PC-3 (cell line): ENCODE data around the gene CEP128. TPM values are rescaled to one million over a fixed set of nuclear protein-coding genes. Genes with fewer than 3 reads are reported as not detected.

ENCODE experiments used
- ATAC-seq: fragments of 200-7000 bp; cut with Tn5 transposase; 2 replicates; pipeline ENCODE4 v1.9.1; 2020; ENCODE audit warnings: mild to moderate bottlenecking, moderate library complexity
- BruUV-seq: library from RNA; stranded (reverse); fragments of 400-500 nt; replicated peaks from 2 replicates; lab custom pipeline; 2021; lab: Mats Ljungman, UMichigan
- CTCF ChIA-PET: fragments of 300-600 bp; sonication (Branson Sonifier 250); formaldehyde crosslinking; loops from one replicate; lab custom pipeline; 2022; ENCODE audit warnings: antibody characterized with exemption; lab: Charles Lee
- POLR2A ChIA-PET: fragments of 300-600 bp; sonication (Branson Sonifier 250); formaldehyde crosslinking; loops from one replicate; lab custom pipeline; 2022; ENCODE audit warnings: antibody characterized with exemption; ENCODE audit not compliant: unreplicated experiment; lab: Charles Lee
- DNase-seq: peaks from one replicate; pipeline ENCODE4 v3.0.0-alpha.2; 2015
- H2AFZ ChIP-seq: fragments of 300-600 bp; sonication (generic); 2 replicates; pipeline ENCODE4 v1.6.0; 2016; ENCODE audit warnings: antibody characterized with exemption, low read length
- H3F3A ChIP-seq: fragments of 300-600 bp; sonication (generic); one replicate; pipeline ENCODE4 v1.6.0; 2017; ENCODE audit warnings: antibody characterized with exemption, low read length, control low read depth, mild to moderate bottlenecking; ENCODE audit not compliant: unreplicated experiment
- H3K27ac ChIP-seq: fragments of 300-600 bp; sonication (generic); 2 replicates; pipeline ENCODE4 v1.5.1; 2016; ENCODE audit warnings: mild to moderate bottlenecking, low read length
- H3K27me3 ChIP-seq: fragments of 300-600 bp; sonication (generic); 2 replicates; pipeline ENCODE4 v1.6.1; 2016; ENCODE audit warnings: low read length, mixed read lengths
- H3K36me3 ChIP-seq: fragments of 300-600 bp; sonication (generic); 2 replicates; pipeline ENCODE4 v1.6.1; 2016; ENCODE audit warnings: low read depth, mixed run types, low read length, mixed read lengths
- H3K4me1 ChIP-seq: fragments of 300-600 bp; sonication (generic); 2 replicates; pipeline ENCODE4 v1.5.1; 2016; ENCODE audit warnings: low read length; ENCODE audit not compliant: insufficient read depth
- H3K4me2 ChIP-seq: fragments of 300-600 bp; sonication (generic); 2 replicates; pipeline ENCODE4 v1.6.0; 2016; ENCODE audit warnings: low read length
- H3K4me3 ChIP-seq: fragments of 300-600 bp; sonication (generic); 2 replicates; pipeline ENCODE4 v1.5.1; 2016; ENCODE audit warnings: mild to moderate bottlenecking, low read length, mixed read lengths
- H3K79me2 ChIP-seq: fragments of 300-600 bp; sonication (generic); 2 replicates; pipeline ENCODE4 v1.6.1; 2017; ENCODE audit warnings: low read length, mixed read lengths
- H3K9ac ChIP-seq: fragments of 300-600 bp; sonication (generic); 2 replicates; pipeline ENCODE4 v1.6.0; 2016; ENCODE audit warnings: mild to moderate bottlenecking, low read length
- H3K9me2 ChIP-seq: fragments of 300-600 bp; sonication (generic); replicated peaks from 2 replicates; pipeline ENCODE4 v1.6.1; 2016; ENCODE audit warnings: mixed run types, low read length, mixed read lengths
- H3K9me3 ChIP-seq: fragments of 300-600 bp; sonication (generic); 2 replicates; pipeline ENCODE4 v1.6.1; 2016; ENCODE audit warnings: low read length, mixed read lengths
- H4K20me1 ChIP-seq: fragments of 300-600 bp; sonication (generic); 2 replicates; pipeline ENCODE4 v1.6.1; 2016; ENCODE audit warnings: low read length, mixed read lengths
- EZH2 ChIP-seq: fragments of 300-600 bp; sonication (generic); IDR thresholded peaks from one replicate; pipeline ENCODE4 v1.6.1; 2017; ENCODE audit warnings: antibody characterized with exemption, mild to moderate bottlenecking, low read length; ENCODE audit not compliant: unreplicated experiment
- EZH2phosphoT487 ChIP-seq: fragments of 300-600 bp; sonication (generic); IDR thresholded peaks from 2 replicates; pipeline ENCODE4 v1.6.1; 2018; ENCODE audit warnings: mild to moderate bottlenecking, antibody characterized with exemption, low read length, borderline replicate concordance
- intact Hi-C: fragments of 100-400 bp; cut with micrococcal nuclease; formaldehyde crosslinking; loops from 2 replicates; pipeline ENCODE4 v1.9.0; 2023
- total RNA-seq: library from RNA; depleted of rRNA; stranded (reverse); fragments of >200 nt; gene quantifications from 2 replicates; pipeline ENCODE4 v1.2.3, GENCODE V29; 2014
- TF ChIP-seq, protein P1 (sequence below): fragments of 300-600 bp; sonication (generic); conservative IDR thresholded peaks from 2 replicates; pipeline ENCODE4 v1.5.1; 2017; ENCODE audit warnings: antibody characterized with exemption, low read depth, mild to moderate bottlenecking, low read length

Gene CEP128
- total RNA-seq, 1 experiment from 2014 or later: 11.6 TPM

GRCh38 chr14:80839743-80840142, 101.8 kb downstream of the CEP128 start:
- Histone ChIP-seq H3K4me3 (no peak overlapping the region), H3K27me3 (no peaks in the 10 kb centered on the region), H3K27ac (no peak overlapping the region), H3K9ac (no peak overlapping the region), H3K9me3 (no peaks in the 10 kb centered on the region), H3K4me2 (no peak overlapping the region), H3K9me2 (no peaks in the 10 kb centered on the region), H2AFZ (no peak overlapping the region), H3K79me2 (no peaks in the 10 kb centered on the region), H3F3A (no peaks in the 10 kb centered on the region), H3K36me3 (peaks cover 4% of the 10 kb centered on the region; the same call in 1 of the 2 replicates), H3K4me1 (peaks cover 13% of the 10 kb centered on the region), H4K20me1 (no peaks in the 10 kb centered on the region)
- ATAC-seq: no peak
- intact Hi-C loops: loop anchor here (10.0 kb wide), 1 partner anchor 485 kb away; no protein-coding TSS in a partner anchor
- DNase-seq: no peak
- ChIA-PET POLR2A (no interaction called here), CTCF (no interaction called here)
- TF ChIP-seq EZH2 (no peak), EZH2phosphoT487 (no peak)
- TF ChIP-seq, protein P1, sequence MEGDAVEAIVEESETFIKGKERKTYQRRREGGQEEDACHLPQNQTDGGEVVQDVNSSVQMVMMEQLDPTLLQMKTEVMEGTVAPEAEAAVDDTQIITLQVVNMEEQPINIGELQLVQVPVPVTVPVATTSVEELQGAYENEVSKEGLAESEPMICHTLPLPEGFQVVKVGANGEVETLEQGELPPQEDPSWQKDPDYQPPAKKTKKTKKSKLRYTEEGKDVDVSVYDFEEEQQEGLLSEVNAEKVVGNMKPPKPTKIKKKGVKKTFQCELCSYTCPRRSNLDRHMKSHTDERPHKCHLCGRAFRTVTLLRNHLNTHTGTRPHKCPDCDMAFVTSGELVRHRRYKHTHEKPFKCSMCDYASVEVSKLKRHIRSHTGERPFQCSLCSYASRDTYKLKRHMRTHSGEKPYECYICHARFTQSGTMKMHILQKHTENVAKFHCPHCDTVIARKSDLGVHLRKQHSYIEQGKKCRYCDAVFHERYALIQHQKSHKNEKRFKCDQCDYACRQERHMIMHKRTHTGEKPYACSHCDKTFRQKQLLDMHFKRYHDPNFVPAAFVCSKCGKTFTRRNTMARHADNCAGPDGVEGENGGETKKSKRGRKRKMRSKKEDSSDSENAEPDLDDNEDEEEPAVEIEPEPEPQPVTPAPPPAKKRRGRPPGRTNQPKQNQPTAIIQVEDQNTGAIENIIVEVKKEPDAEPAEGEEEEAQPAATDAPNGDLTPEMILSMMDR: no peak
- no TSS peak for BruUV-seq

DNA sequence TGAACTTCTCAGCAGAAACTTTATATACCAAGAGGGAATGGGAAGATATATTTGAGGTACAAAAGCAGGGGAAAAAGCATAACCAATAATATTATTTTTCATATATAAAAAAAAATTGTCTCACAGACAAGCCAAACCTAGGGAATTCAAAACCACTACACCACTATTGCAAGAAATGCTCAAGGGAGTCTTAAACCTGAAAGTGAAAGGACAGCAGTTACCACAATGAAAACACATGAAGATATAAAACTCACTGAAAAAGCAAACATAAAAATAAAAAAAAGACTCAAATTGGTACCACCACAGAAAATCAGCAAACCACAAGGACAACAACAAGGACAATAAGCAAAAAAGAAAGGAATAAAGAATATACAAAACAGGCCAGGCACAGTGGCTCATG, 131.9 kb downstream of the CEP128 start:
- CTCF ChIA-PET: no interaction called here
- H3K4me2 ChIP-seq: no peak overlapping the region

GRCh38 chr14:80805136-80805535, 136.4 kb downstream of the CEP128 start:
- DNase-seq (peak; percentile 49), ATAC-seq (peak; percentile 87)
- no TSS peak for BruUV-seq
- Histone ChIP-seq H3K4me1 (peaks cover 11% of the 10 kb centered on the region; the same call in 1 of the 2 replicates), H4K20me1 (no peaks in the 10 kb centered on the region), H3F3A (no peaks in the 10 kb centered on the region), H3K9me3 (no peaks in the 10 kb centered on the region; the same call in 1 of the 2 replicates), H3K4me2 (no peak overlapping the region), H3K79me2 (no peaks in the 10 kb centered on the region), H3K27me3 (no peaks in the 10 kb centered on the region), H3K4me3 (no peak overlapping the region), H2AFZ (no peak overlapping the region), H3K9ac (no peak overlapping the region), H3K9me2 (no peaks in the 10 kb centered on the region), H3K27ac (no peak overlapping the region), H3K36me3 (peaks cover 7% of the 10 kb centered on the region; the same call in 1 of the 2 replicates)
- ChIA-PET POLR2A (no interaction called here), CTCF (no interaction called here)
- TF ChIP-seq EZH2 (no peak), EZH2phosphoT487 (no peak)
- TF ChIP-seq, protein P1: no peak
- intact Hi-C loops: no loop called here

More for the DNA sequence above, 131.9 kb downstream of the CEP128 start:
- Histone ChIP-seq H3K9ac (no peak overlapping the region), H3K36me3 (no peaks in the 10 kb centered on the region), H3K9me2 (no peaks in the 10 kb centered on the region), H3K27me3 (no peaks in the 10 kb centered on the region), H3K4me1 (peaks cover 11% of the 10 kb centered on the region; the same call in 1 of the 2 replicates), H3K79me2 (no peaks in the 10 kb centered on the region), H2AFZ (no peak overlapping the region), H3K4me3 (no peak overlapping the region), H3K9me3 (no peaks in the 10 kb centered on the region), H3F3A (no peaks in the 10 kb centered on the region), H4K20me1 (no peaks in the 10 kb centered on the region), H3K27ac (no peak overlapping the region)
- POLR2A ChIA-PET: no interaction called here
- ATAC-seq: no peak
- no peak for DNase-seq
- TF ChIP-seq EZH2 (no peak), EZH2phosphoT487 (no peak)
- TF ChIP-seq, protein P1: no peak
- BruUV-seq: no TSS peak
- intact Hi-C loops: no loop called here
